Hindlimb muscle (tissue), 1 donor: Measurements from ENCODE around the gene ZNF221. TPM values are rescaled to one million over a fixed set of nuclear protein-coding genes. Genes with fewer than 3 reads are reported as not detected.
"Not testable (repeated sequence)": the region's sequence is repeated elsewhere in the genome, so short reads cannot be mapped to it uniquely, and the experiment has no call there.

ENCODE experiments used
- DNase-seq: peaks from one replicate; pipeline ENCODE4 v3.0.0-alpha.2; 2013
- polyA plus RNA-seq: library from polyadenylated mRNA; unstranded; fragments of 120-200 nt; gene quantifications from one replicate; pipeline ENCODE4 v1.2.1, GENCODE V29; 2013; ENCODE audit not compliant: insufficient read length

The ZNF221 gene
- polyA plus RNA-seq: 3.0 TPM

DNA sequence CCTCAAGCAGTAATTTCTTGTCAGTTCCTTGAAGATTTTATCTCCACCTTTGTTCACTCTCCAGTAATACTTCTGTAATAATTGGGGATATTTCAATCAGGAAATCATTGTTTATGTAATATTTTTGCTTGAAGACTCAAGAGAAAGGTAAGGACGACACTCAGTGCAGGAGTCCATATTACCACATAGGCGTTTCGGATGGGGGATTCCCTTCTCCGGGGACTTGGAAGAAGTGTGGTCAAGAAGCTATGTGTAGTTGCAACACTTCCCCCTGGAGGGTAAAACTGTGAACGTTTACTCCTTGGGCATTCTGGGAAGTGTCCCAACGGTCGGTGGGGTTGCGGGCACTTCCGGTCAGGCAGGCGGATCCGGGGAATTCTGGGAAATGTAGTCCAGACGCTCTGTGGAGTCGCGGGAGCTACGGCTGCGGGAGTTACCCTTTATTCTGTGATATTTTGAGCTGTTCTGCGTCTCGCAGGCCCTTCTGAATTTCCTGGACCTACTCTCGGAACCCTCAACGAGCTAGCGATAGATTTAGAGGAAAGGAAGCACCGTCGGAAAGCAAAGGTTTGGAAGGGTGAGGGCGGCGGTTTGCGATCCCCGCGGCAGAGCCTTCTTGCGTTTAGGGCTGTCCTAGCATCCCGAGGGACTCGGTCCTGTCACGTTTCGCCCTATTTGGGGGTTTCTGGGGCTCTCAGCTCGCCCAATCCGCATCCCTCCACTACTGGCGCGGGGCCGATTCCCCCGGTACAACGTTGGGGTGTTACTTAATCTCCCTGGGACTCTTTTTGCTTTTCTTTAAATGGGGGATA, at the start of gene ZNF221:
TSS of gene ZNF221 (plus strand) at position 395 of the 812 bp plus-strand sequence. CDS start 11,499 bp downstream, outside the sequence.
- peak; percentile 92 for DNase-seq

DNA sequence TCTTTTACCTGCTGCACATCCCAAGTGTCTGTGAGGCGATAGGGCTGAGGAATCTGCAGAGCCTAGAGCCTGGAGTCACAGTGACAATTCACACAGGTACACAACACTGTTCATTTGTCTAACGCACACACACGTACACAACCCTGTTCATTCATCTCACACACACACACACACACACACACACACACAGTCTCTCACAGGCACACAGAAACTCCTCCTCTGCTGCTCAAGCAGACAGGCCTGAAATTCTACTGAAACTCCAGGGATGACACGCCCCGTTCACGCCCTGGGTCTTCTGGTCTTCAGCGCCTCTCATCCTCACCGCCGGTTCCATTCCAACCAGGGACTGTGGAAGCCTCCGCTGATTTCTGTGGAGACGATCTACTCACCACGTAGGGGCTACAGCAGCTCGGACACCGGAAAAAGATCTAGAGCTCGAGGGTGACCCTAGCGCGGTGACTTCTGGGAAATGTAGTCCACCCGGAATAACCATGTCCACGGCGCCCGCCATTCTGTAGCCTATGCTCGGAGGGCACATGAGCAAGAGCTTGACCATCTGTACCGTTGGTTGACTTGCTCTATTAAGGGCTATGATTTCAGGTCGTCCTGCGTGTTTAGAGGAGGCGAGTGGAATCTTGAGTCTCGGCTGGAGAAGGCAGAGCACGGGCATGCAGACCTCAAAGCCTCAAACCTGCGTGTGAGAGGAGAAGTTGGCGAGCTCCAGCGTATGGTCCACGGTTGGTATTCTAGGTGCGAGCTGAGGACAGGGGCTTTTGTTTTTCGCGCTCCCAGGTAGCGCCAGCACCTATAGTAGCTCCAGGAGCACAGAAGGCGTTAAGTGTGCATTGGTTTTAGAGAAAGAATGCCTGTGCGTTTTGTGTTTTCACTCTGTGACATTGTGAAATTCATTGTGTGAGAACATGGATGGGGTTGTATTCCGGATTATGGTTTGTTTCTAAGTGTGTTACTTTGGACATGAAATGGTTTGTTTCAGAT, 49.3 kb upstream of the ZNF221 start:
- DNase-seq: peak; percentile 77

DNA sequence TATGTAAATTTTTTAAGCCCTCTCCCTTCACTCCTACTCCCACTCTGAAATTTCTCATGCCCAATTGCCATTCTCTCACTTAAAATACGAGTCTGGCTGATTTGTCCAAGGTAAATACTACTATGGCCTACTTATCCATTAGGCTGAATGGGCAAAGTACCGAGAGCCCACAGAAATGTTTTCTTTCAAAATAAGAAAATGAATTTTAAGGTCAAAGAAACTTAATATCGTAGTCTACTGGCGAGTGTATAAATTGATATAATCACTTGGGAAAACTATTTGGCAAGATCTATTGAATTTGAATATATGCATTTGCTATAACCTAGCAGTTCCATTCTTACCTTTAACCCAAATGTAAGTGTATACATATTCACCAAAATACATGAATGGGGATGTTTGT, 48.6 kb upstream of the ZNF221 start:
- DNase-seq: no peak

GRCh38 chr19:43905897-43906296, 45.1 kb upstream of the ZNF221 start:
- no peak for DNase-seq

GRCh38 chr19:43906774-43907173, 44.3 kb upstream of the ZNF221 start:
- no peak for DNase-seq

- DNase-seq: no peak
Measured at GRCh38 chr19:43908659-43909058, 42.4 kb upstream of the ZNF221 start.

GRCh38 chr19:43910884-43911283, 40.1 kb upstream of the ZNF221 start:
- DNase-seq: no peak

GRCh38 chr19:43913383-43913782, 37.6 kb upstream of the ZNF221 start:
- DNase-seq: no peak

DNA sequence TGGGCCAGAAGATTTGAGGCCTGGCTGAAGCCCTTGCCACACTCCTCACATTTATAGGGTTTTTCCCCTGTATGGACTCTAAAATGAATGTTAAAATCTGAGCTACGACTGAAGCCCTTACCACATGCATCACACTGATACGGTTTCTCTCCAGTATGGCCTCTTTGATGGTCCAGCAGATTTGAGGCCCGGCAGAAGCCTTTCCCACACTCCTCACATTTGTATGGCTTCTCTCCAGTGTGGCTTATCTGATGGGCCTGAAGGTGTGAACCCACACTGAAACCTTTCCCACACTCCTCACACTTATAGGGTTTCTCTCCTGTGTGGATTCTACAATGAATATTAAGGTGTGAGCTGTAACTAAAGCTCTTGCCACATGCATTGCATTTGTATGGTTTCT, 37.0 kb upstream of the ZNF221 start:
- DNase-seq: no peak

DNA sequence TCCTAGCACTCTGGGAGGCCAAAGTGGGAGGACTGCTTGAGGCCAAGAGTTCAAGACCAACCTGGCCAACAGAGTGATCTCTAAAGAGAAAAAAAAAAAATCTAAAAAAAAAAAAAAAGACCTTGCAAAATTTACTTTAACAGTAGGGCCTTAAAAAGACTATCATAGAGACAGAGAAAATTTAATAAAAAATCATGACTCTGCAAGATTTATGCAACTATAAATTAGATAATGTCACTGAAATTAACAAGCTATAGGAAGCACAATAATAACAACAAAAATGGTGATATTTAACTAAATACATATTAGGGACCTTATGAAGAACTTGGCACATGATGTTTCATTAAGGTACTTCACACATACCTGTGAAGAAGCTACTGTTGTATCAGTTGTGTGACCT, 27.2 kb upstream of the ZNF221 start:
- no peak for DNase-seq

GRCh38 chr19:43928820-43929219, 22.2 kb upstream of the ZNF221 start:
- no peak for DNase-seq

DNA sequence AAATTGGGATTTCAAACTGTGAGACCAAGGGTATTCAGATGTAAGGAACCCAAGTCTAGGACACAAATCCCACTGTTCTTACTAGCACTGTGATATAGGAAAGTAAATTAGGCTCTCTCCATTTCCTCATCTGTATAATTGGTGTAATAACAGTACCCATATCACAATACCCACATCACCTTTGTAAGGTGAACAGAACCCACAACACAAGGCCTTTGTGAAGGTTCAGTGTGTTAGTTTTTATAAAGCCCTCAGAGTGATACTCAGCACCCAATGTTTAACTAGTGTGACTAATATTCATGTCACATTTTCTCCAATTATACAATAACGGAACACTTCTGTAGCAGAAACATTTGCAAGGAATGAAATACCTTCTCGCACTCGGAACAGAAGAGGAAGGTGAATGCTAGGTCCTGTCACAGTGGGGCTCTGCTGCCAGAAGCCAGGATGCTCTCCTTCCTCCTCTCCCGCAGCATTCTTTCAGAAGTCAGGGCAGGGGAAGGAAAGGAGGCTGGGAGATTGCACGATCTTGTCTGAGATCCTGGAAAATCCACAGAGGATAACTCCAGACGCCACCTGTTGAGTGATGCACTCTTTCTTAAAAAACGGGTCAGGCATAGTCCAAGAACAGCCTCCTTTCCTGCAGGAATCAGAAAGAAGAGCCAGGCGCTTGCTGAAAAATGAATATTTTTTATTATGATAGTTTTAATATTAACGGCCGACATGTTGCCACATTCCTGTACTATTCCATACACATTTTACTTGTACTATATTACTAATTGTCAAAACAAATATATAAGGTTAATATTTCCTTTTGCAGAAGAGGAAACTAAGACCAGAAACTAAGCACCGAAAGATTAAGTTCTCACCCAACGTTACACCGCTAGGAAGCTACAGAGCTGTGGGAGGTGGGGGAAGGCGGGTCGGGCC, 16.7 kb upstream of the ZNF221 start:
- DNase-seq: peak; percentile 4

DNA sequence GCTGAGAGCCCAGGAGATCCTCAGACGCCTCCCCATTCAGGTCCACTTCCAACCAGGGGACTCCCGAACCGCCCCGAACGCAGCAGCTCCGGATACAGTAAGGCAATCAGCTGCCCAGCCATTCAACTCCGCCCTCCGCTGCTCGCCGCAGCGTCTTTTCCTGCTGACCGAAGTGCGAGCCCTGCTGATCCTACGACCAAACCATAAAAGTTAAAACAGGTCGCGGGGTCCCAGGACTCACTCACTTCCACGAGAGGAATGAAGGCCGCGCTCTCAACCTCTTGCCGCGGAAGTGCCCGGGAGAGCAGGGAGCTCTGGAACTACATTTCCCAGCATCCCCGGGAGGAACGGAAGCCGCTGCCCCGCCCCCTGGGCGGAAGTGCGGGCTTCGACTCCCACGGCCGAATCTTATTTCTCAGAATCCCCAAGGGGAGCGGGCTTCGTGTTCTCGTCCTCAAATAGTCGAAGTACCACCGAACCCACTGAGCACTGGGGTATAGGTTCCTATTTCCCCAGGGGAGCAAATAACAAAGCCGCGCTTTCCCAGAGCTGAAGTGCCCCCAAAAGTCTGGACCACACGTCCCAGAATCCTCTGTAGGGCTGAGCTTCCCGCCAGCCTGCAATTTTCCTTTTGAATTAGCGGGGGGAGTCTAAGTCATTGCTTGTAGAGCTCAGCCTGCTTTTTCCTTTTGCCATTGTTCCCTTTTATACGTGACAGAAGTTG, 15.9 kb upstream of the ZNF221 start, which contains the start of gene ZNF45:
TSS of gene ZNF45 (minus strand) at position 298 of the 724 bp plus-strand sequence. CDS start 13,097 bp downstream, outside the sequence.
- peak; percentile 94 for DNase-seq

- DNase-seq: no peak
Measured at GRCh38 chr19:43936188-43936587, 14.8 kb upstream of the ZNF221 start.

DNA sequence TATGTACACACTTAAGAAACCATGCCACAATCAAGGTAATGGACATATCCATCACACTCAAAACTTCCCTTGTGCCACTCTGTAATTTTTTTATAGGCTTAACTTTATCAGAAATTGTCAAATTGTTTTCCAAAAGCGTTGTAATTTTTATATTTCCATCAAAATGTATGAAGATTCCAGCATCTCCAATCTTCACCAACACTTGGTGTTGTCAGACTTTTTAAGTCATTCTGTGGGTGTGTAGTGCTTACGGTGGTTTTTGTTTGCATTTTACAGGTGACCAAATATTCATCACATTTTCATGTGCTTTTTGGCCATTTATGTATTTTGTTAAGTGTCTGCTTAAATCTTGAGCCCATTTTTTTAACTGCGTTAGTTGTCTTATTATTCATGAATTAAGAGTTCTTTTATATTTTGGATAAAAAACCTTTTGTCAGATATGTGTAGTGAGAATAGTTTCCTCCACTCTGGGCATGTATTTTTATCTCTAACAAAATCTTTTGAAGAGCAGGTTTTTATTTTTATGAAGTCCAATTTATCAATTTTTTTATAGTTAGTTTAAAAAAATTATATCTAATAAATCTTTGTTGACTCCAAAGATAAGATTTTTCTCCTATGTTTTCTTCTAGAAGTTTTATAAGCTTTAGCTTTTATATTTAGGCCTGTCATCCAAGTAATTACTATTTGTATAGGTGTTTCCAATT, 11.3 kb upstream of the ZNF221 start:
- no peak for DNase-seq

DNA sequence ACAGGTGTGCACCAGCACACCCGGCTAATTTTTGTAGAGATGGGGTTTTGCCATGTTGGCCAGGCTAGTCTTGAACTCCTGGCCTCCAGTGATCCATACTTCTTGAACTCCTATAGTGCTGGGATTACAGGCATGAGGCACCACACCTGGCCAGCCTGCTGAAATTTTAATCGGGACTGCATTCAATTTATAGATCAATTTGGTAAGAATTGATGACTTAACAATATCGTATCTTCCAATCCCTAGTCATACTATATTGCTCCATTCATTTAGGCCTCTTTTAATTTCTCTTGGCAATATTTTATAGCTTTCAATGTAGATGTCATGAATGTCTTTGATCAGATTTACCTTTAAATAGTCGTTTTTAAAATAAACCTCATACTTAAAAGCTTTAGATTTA, 10.3 kb upstream of the ZNF221 start:
- DNase-seq: no peak

DNA sequence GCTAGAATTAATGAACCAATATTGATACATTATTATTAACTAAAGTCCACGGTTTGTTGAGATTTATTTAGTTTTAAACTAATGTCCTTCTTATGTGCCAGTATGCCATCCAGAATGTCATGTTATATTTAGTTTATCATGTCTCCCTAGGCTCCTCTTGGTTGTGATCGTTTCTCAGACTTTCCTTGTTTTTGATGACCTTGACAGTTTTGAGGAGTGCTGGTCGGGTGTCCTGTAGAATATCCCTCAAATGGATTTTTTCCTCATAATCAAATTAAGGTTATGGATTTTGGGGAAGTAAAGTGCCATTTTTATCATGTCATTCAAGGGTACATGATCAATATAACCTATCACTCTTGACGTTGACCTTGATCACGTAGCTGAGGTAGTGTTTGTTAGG, 9.8 kb upstream of the ZNF221 start:
- no peak for DNase-seq

- not testable (repeated sequence) for DNase-seq
Measured at GRCh38 chr19:43947412-43947811, 3.6 kb upstream of the ZNF221 start.

GRCh38 chr19:43949803-43950202, 1.2 kb upstream of the ZNF221 start:
- not testable (repeated sequence) for DNase-seq

DNA sequence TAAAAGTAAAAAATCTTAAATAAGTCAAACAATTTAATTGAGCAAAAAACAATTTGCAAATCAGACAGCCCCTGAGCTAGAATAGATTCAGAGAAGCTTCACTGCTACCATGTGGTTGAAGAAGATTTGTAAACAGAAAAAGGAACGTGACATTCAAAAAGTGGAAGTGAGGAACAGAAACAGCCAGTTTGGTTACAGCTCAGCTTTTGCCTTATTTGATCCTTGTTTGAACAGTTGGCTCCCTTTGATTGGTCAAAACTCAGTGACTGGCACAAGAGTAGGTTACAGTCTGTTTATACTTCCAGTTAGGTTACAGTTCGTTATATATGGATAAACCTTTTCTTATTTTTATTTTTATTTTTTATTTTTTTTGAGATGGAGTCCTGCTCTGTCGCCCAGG, 5.8 kb downstream of the ZNF221 start:
- no peak for DNase-seq

DNA sequence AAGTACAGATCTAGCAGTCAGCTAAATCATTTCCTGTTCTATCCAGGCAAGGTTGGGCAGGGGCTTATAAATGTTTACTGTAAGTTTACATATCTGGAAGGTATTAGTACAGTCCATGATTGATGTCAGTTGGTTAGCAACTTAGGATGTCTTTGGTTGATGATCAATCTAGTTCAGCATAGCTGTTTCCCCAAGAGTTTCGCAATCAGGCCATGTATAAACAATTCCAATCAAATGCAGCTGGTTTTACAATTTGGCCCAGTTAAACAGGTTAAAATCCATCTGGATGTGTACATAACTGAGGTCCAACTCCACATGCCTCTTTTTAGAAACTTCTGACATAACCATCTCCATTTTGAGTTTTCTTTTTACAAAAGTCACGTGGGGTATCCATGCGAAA, 6.9 kb downstream of the ZNF221 start:
- no peak for DNase-seq
